ENCODE data around the gene DNAH7. TPM values are rescaled to one million over a fixed set of nuclear protein-coding genes. Genes with fewer than 3 reads are reported as not detected.
"Not testable (repeated sequence)": the region's sequence is repeated elsewhere in the genome, so short reads cannot be mapped to it uniquely, and the experiment has no call there.

Gene DNAH7
- total RNA-seq, 1 donor from 2014 or later: not detected

- Mint-ChIP-seq H3K27me3 (peaks cover 4% of the 10 kb centered on the region), H3K4me3 (no peak overlapping the region), H3K9me3 (peaks cover 4% of the 10 kb centered on the region), H3K36me3 (ENCODE audit: low read depth) (no peaks in the 10 kb centered on the region), H3K27ac (no peak overlapping the region), H3K4me1 (no peaks in the 10 kb centered on the region)
- intact Hi-C loops (cut with micrococcal nuclease): no loop called here
- DNase-seq: no peak
Observed at GRCh38 chr2:195985741-195986140, 82.9 kb downstream of the DNAH7 start.

- DNase-seq: no peak
- Mint-ChIP-seq H3K36me3 (ENCODE audit: low read depth) (no peaks in the 10 kb centered on the region), H3K27ac (no peak overlapping the region), H3K4me1 (no peaks in the 10 kb centered on the region), H3K27me3 (peaks cover 4% of the 10 kb centered on the region), H3K9me3 (peaks cover 4% of the 10 kb centered on the region), H3K4me3 (no peak overlapping the region)
- intact Hi-C loops (cut with micrococcal nuclease): no loop called here
Observed at GRCh38 chr2:195984923-195985726, 83.5 kb downstream of the DNAH7 start.

- no peak for DNase-seq
- Mint-ChIP-seq H3K36me3 (ENCODE audit: low read depth) (no peaks in the 10 kb centered on the region), H3K27ac (no peak overlapping the region), H3K4me1 (no peaks in the 10 kb centered on the region), H3K9me3 (no peaks in the 10 kb centered on the region), H3K27me3 (peaks cover 2% of the 10 kb centered on the region), H3K4me3 (no peak overlapping the region)
- intact Hi-C loops (cut with micrococcal nuclease): no loop called here
Observed at GRCh38 chr2:195967336-195967735, 101.3 kb downstream of the DNAH7 start.

GRCh38 chr2:195961873-195962272 is 106.8 kb downstream of the DNAH7 start:
- Mint-ChIP-seq H3K4me3 (no peak overlapping the region), H3K27ac (no peak overlapping the region), H3K36me3 (ENCODE audit: low read depth) (no peaks in the 10 kb centered on the region), H3K9me3 (no peaks in the 10 kb centered on the region), H3K4me1 (no peaks in the 10 kb centered on the region), H3K27me3 (peaks cover 5% of the 10 kb centered on the region)
- no peak for DNase-seq
- intact Hi-C loops (cut with micrococcal nuclease): no loop called here

- H3K36me3 Mint-ChIP-seq (ENCODE audit: low read depth): no peaks in the 10 kb centered on the region
- intact Hi-C loops (cut with micrococcal nuclease): no loop called here
Observed at GRCh38 chr2:195959341-195959740, 109.3 kb downstream of the DNAH7 start.

GRCh38 chr2:195956725-195957124 is 111.9 kb downstream of the DNAH7 start:
- H3K36me3 Mint-ChIP-seq (ENCODE audit: low read depth): no peaks in the 10 kb centered on the region
- H3K9me3 Mint-ChIP-seq: no peaks in the 10 kb centered on the region
- no peak overlapping the region for H3K4me3 Mint-ChIP-seq
- H3K4me1 Mint-ChIP-seq: no peaks in the 10 kb centered on the region
- no peak overlapping the region for H3K27ac Mint-ChIP-seq
- no peak for DNase-seq
- intact Hi-C loops (cut with micrococcal nuclease): no loop called here
- peaks cover 3% of the 10 kb centered on the region for H3K27me3 Mint-ChIP-seq

More at GRCh38 chr2:195959341-195959740, 109.3 kb downstream of the DNAH7 start:
- peaks cover 3% of the 10 kb centered on the region for H3K27me3 Mint-ChIP-seq
- no peaks in the 10 kb centered on the region for H3K4me1 Mint-ChIP-seq
- DNase-seq: no peak
- no peaks in the 10 kb centered on the region for H3K9me3 Mint-ChIP-seq
- no peak overlapping the region for H3K4me3 Mint-ChIP-seq
- H3K27ac Mint-ChIP-seq: no peak overlapping the region

- Mint-ChIP-seq H3K4me1 (no peaks in the 10 kb centered on the region), H3K27me3 (peaks cover 4% of the 10 kb centered on the region), H3K9me3 (no peaks in the 10 kb centered on the region), H3K36me3 (ENCODE audit: low read depth) (no peaks in the 10 kb centered on the region), H3K4me3 (no peak overlapping the region), H3K27ac (no peak overlapping the region)
- no peak for DNase-seq
- intact Hi-C loops (cut with micrococcal nuclease): no loop called here
Observed at GRCh38 chr2:195945056-195945455, 123.6 kb downstream of the DNAH7 start.

- Mint-ChIP-seq H3K9me3 (no peaks in the 10 kb centered on the region), H3K36me3 (ENCODE audit: low read depth) (no peaks in the 10 kb centered on the region), H3K4me3 (no peak overlapping the region), H3K4me1 (no peaks in the 10 kb centered on the region), H3K27ac (no peak overlapping the region), H3K27me3 (peaks cover 9% of the 10 kb centered on the region)
- intact Hi-C loops (cut with micrococcal nuclease): no loop called here
- no peak for DNase-seq
Observed at GRCh38 chr2:195937176-195937575, 131.5 kb downstream of the DNAH7 start.

GRCh38 chr2:195934484-195934883 is 134.2 kb downstream of the DNAH7 start:
- intact Hi-C loops (cut with micrococcal nuclease): no loop called here
- Mint-ChIP-seq H3K27ac (no peak overlapping the region), H3K27me3 (peaks cover 3% of the 10 kb centered on the region), H3K4me3 (no peak overlapping the region), H3K9me3 (no peaks in the 10 kb centered on the region), H3K36me3 (ENCODE audit: low read depth) (no peaks in the 10 kb centered on the region), H3K4me1 (no peaks in the 10 kb centered on the region)
- no peak for DNase-seq

GRCh38 chr2:195929531-195929930 is 139.1 kb downstream of the DNAH7 start:
- Mint-ChIP-seq H3K4me1 (no peaks in the 10 kb centered on the region), H3K36me3 (ENCODE audit: low read depth) (no peaks in the 10 kb centered on the region), H3K4me3 (no peak overlapping the region), H3K27me3 (no peaks in the 10 kb centered on the region), H3K9me3 (no peaks in the 10 kb centered on the region), H3K27ac (no peak overlapping the region)
- intact Hi-C loops (cut with micrococcal nuclease): no loop called here
- no peak for DNase-seq

- no peaks in the 10 kb centered on the region for H3K9me3 Mint-ChIP-seq
- H3K4me1 Mint-ChIP-seq: no peaks in the 10 kb centered on the region
- H3K4me3 Mint-ChIP-seq: no peak overlapping the region
- no peak for DNase-seq
- no peaks in the 10 kb centered on the region for H3K36me3 Mint-ChIP-seq (ENCODE audit: low read depth)
- intact Hi-C loops (cut with micrococcal nuclease): no loop called here
- H3K27ac Mint-ChIP-seq: no peak overlapping the region
- no peaks in the 10 kb centered on the region for H3K27me3 Mint-ChIP-seq
Observed at GRCh38 chr2:195925120-195925519, 143.5 kb downstream of the DNAH7 start.

- intact Hi-C loops (cut with micrococcal nuclease): no loop called here
- Mint-ChIP-seq H3K4me1 (no peaks in the 10 kb centered on the region), H3K27ac (no peak overlapping the region), H3K9me3 (no peaks in the 10 kb centered on the region), H3K27me3 (no peaks in the 10 kb centered on the region), H3K36me3 (ENCODE audit: low read depth) (no peaks in the 10 kb centered on the region), H3K4me3 (no peak overlapping the region)
- no peak for DNase-seq
Observed at GRCh38 chr2:195923889-195924288, 144.7 kb downstream of the DNAH7 start.

- intact Hi-C loops (cut with micrococcal nuclease); H3K27me3 Mint-ChIP-seq; H3K4me3 Mint-ChIP-seq; H3K9me3 Mint-ChIP-seq; H3K36me3 Mint-ChIP-seq (ENCODE audit: low read depth); H3K27ac Mint-ChIP-seq; H3K4me1 Mint-ChIP-seq; DNase-seq: not testable (repeated sequence)
Observed at GRCh38 chr2:195917021-195917600, 151.5 kb downstream of the DNAH7 start.

- DNase-seq: no peak
- Mint-ChIP-seq H3K27ac (no peak overlapping the region), H3K4me1 (no peaks in the 10 kb centered on the region), H3K4me3 (no peak overlapping the region), H3K9me3 (no peaks in the 10 kb centered on the region), H3K36me3 (ENCODE audit: low read depth) (no peaks in the 10 kb centered on the region), H3K27me3 (peaks cover 4% of the 10 kb centered on the region)
- intact Hi-C loops (cut with micrococcal nuclease): no loop called here
Observed at GRCh38 chr2:195912079-195912478, 156.6 kb downstream of the DNAH7 start.

- intact Hi-C loops (cut with micrococcal nuclease): no loop called here
- no peak for DNase-seq
- no peaks in the 10 kb centered on the region for H3K36me3 Mint-ChIP-seq (ENCODE audit: low read depth)
- H3K4me3 Mint-ChIP-seq: no peak overlapping the region
- no peaks in the 10 kb centered on the region for H3K4me1 Mint-ChIP-seq
- H3K9me3 Mint-ChIP-seq: no peaks in the 10 kb centered on the region
- peaks cover 4% of the 10 kb centered on the region for H3K27me3 Mint-ChIP-seq
- no peak overlapping the region for H3K27ac Mint-ChIP-seq
Observed at GRCh38 chr2:195910570-195910969, 158.1 kb downstream of the DNAH7 start.
